SKM-1 (cell line): ENCODE measurements around the gene DSC3.
A peak's percentile ranks its signal among the peaks of the same experiment; 100 is the strongest.

Experiments
- DNase-seq: peaks from one replicate; lab custom pipeline; 2025; ENCODE audit not compliant: unreplicated experiment; lab: John Stamatoyannopoulos, UW

DSC3 gene

DNA sequence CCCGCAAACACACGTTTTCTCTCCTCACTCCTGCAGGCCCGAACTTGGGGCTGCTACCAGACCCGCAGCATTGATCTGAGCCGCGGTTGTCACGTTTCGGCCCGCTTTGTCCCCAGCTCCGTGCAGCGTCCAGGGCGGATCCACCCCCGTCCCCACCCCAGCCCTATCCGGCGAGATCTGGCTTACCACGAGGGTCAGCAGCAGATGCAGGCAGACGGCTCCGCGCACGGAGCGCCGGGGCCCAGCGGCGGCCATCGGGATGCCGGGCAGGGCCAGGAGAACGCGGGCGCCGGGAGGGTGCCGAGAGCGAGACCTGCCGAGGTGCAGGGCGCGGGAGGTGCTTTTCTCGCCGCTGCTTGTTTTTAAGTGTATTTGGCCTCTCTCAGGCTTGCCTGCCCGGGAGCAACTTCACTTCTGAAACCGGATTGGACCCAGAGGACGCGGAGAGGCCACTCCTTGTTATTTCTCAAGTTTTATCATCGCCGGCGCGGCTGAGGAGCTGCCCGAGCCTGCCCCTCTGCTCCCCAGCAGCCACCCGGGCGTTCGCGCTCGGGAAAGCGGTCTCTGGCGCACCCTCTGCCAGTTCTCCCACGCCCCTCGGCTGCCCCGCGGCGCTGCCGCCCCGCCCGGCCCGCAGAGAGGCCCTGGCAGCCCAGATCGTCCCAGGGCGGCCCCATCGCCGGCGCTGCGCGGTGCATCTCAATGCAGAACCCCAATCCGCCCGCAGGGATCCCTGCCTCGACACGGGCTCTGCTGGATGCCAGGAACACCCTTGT lies at the start of gene DSC3:
Gene DSC3, minus strand, starts transcription at position 337 of the 776 bp plus-strand sequence. Its CDS starts 82 bp downstream, at position 255.
- DNase-seq, result no peak

DNA sequence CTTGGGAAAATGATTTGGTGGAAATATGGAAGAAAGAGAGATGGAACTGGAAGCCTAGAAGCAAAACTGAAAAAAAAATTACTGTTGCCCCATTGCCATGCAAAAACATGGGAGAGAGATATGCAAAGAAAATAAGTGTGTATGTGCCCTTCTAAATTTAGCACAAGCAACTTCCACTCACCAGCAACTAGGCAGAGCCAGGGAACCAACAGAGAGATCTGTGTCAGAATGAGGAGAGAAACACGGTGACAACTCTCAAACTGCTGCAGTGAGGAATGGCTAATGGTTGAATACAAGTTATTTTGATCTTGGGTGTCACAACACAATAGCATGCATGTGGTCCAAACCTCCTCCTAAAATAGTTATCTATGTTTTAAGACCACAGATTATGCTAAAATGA lies 48.8 kb upstream of the DSC3 start:
- DNase-seq, result no peak

DNA sequence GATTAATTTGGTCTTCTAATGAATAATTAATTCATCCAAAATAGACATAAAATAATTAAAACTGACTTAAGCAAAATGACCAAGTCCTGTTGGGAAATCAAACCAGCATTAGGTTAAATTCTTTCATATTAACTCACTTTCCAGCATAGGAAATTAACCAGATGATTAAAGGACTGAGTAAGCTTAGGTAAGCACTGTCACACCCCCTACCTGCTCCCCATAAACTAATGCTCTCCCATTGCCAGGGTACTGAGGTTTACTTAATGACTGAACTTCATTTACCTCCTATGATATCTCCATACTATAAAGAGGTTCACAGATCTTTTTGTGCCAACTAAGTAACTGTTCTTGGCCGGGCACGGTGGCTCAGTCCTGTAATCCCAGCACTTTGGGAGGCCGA lies 46.0 kb upstream of the DSC3 start:
- no peak for DNase-seq

DNA sequence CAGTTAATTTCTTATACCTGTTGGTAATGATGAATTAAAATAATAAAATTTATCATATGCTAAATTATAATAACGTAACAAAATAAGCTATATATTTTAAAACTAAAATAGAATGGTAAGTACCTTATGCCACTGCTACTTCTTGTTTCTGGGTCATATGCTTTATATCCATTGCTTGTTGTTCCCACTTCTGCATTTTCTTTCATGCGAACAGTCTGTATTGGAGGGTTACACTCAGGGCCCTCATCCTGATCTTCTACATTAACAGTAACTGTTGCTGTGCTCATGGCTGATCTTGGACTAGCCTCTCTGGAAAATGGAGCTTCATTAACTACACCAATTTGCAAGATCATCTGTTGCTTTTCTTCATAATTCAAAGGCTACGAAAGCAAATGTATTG lies 37.4 kb upstream of the DSC3 start:
- no peak for DNase-seq

DNA sequence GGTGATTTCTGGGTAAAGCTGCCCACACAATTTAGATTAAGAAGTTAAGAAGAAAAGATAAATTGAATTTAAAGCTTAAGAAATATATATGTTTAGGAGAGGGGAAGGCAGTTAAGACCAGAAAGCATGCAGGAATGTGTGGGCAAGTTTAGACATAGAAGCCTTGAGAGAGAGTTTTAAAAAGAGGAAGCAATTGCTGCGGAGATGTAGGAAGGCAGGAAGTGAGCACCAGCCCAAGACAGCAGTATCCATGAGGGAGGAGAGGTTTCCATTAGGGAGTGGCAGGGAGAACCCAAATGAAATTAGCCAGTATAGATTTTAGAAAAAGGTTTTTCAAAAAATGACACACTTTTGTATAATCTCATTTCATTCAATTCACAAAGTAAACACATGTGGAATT lies 35.3 kb upstream of the DSC3 start:
- peak; percentile 39 for DNase-seq

DNA sequence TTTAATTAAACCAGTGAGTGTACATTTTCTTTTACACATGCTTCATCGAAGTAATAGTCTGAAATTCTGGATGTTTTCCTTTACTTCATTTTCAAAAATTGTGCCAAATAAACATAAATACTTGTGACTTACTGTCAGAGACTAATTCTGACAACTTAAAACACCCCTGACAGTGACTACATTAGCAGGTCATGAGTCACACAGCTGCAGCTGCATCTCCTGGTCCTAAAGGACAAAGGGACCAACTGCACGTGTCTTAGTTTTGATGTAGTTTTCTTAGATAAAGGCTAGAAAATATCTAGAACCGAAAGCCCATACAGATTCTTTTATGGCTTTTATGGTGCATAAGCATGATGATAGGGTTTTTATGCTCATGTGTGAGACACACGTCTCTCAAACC lies 29.6 kb upstream of the DSC3 start:
- no peak for DNase-seq

DNA sequence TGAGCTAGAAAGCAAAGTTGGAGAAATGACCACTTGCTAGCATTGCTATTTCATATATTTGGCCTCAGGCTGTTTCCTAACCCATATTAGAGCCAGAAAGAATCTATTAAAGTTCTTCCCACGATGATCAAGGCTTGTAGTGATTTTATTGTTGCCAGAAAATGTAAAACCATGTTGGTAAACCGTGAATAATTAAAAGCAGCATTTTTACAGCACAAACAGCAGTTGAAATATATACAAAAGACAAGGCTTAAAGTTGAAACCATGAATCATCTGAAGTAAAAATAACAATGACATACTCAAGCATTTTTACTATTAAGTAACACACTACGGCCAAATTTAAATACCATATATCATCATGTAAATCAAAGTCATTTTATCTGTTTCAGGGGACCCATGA lies 27.7 kb upstream of the DSC3 start:
- DNase-seq, result no peak

DNA sequence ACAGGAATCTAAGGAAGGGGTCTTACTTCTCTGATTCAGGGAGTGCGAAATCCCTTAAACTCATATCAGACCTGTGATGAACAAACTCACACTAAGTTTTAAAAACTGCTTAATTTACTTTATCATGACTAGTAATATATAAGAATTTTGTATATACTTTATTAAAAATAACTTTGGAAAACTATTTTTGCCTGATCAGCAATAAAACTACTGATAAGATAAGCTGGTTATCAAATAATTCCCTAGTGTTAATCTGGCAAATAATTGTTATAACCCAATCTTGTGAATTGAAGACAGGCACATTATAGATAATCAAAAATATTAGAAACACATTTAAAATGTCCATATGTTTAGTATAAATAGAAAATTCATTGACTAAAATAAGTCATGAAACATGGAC lies 23.7 kb upstream of the DSC3 start:
- DNase-seq, result no peak

DNA sequence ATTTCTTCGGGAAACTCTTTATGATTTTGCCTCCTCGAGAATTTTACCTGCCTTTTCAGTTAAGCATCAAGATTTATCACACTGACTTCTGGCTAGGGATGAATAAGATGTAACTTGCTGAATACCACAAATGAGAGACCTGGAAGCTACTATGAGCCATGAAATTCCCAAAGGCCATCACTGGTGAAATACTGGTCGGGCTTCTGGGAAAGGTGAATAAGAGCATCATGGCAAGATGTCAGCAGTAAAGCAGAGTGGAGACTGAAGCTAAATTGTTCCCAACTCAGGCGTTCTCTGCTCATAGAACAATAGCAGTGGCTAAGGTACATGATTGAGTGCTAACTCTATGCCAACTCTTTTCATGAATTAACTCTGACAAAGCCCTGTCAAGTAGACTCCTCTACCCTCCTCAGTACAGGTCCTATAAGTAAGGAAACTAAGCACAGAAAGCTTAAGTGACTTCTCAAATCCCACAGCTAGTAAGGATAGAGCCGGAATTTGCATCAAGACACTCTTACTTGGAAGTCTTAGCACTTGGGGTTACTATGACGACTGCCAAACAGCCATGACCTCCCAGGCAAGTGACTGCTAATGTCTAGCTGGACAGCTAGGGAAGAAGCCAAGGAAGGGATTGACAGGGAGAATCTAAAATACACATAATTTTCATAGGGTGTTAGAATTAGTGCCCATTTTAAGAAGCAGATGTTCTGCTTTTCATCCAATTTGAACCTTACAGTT lies 22.7 kb upstream of the DSC3 start:
- no peak for DNase-seq

DNA sequence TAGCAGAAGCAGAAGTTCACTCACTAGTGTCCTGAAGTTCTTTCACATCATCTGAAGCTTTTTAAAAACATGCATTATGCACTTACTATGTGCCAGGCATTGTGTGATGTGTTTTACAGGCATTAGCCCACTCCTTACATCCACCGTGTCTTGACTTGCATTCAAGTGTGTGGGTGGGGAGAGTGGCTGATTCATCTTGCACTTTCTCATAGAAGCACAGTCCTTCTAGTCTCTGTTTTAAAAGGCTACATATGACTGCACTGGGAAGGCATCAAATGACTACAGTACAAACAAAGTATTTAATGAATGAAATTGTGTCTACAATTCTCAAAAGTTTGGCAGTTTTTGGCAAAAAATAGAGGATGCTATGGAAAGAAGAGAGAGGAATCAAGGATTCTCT lies 21.6 kb upstream of the DSC3 start:
- DNase-seq, result no peak

DNA sequence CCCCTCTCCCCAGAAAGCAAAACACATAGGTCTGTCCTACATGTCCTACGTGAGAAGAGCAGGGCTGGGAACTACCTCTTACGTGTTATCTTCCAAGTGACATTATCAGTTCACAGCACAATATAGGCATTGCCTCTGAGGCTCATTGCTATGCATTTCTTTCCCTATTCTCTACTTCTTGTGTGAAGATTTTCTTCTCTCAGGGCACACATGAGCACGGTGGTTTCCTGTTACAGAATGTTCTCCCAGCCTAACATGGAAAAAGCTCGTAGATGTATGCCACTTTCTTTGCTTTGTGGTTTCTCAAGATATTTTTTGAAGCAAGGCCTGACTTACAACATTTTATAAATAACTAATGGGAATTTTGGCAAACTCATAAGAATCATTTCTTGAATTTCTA lies 19.4 kb upstream of the DSC3 start:
- no peak for DNase-seq

DNA sequence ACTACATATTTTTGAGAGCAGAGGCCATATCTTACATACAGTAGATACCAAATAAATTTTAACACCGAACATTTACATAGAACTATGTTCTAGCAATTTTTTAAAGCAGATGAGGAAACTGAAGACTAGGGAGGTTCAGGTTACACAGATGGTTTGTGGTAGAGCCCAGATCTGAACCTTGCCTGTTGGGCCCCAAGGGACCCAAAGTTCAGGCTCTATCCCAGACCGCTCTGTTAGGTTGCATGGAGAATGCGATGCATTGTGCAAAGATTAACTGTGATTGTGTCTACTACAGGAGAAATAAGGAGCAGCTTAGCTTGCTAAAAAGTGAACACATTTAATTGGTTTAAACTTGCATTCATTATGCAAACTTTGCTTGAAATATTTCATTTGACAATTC lies 16.4 kb upstream of the DSC3 start:
- DNase-seq, result no peak

DNA sequence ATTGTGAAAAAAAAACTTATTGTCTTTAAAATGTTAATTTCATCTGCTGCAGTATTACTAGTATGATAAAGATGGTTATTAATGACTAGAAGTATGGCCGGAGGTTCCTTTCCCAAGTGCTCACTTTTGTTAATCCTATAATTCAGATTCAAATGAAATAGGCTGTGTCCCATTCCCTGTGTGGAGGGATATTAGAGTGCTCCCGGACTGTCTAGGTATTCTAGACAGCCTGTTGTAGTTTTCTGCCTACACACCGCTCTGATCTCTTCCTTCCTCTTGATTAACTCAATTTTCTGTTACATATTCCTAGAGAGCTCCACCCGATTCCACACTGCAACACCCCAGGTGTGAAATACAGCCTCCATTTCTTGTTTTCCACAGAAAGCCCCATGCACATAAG lies 15.4 kb upstream of the DSC3 start:
- no peak for DNase-seq

DNA sequence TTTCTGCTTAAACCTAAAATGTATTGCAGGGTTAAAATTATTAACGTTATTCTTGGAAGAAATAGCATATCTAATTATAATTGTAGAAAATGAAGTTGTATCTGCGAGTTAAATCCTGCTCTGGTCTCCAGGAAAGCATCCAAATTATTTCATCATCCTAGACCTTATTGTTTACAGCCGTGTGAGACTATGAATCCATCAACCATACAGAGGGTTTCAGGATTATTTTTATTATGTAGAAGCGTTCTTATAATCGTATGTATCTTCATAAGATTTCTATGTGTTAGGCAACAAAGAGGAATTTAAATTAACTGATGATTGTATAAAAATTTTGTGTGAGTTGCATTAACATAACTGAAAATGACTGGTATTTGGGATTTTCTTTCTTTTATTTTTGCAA lies 14.5 kb upstream of the DSC3 start:
- no peak for DNase-seq

DNA sequence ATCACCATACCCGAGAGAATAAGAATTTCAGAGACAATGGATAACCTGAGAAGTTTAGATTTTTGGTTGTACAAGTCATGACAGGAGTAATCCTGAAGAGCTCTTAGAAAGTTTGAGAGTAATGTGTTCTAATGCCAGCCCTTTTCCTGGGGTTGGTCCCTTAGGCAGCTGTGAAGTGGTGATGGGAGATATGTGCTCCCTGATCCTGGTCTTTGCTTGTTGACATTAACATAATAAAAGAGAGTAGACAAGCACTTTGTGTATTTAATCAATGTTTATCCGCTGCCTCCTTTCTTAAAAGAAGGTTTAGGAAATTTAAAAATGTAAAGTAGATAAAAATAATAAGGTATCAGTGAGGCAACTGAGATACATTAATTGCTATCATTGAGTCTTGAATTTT lies 13.8 kb upstream of the DSC3 start:
- DNase-seq, result no peak

DNA sequence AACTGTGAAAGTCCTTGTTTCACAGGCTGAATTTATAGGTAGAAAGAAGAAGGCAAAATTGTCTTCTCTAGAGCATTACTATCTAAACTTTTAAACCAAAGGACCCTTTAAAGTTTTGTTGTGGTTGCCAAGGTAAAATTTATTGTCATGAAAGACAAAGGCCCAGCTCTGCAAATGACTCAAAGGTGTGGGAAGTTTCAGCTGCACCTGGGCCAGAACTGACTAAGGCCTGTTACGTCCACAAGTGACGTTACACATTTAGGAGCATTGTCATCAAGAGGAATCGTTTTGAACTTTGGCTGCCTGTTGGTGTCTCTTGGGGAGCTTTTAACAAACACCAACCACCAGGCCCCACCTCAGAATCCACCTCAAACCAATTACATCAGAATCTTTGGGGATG lies 8.1 kb upstream of the DSC3 start:
- DNase-seq, result no peak

DNA sequence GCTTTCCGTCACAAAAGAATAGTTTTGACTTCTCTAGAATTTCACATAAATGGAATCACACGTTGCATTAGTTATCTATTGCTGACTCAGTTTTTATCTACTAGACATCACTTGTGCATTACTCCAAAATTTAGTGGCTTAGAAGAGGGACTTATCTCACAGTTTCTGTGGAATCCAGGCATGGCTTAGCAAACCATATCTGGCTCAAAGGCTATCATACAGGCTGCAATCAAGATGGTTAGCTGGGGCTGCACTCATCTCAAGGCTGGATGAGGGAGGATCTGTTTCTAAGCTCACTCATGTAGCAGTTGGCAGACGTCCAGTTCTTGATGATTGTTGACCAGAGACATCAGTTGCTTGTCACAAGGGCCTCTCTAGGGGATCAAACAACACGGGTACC lies 6.6 kb upstream of the DSC3 start:
- DNase-seq, result no peak

DNA sequence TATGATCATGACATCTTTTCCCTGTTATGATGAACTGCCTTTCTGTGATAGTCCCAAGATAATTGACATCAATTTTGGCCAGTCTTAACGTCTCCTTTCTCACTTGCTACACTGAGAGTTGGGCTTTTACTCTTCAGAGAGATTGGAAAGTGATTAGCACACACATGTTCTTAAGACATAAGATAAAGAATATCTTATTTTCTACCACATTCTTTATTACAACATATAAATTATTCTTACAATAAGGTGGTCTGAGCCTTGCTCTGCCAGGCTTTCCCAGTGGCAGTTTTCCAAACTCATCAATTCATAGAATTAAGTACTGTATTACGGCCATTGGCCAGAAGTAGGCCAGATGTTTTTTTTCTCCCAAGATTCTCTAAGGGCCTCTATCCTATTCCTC lies 5.7 kb upstream of the DSC3 start:
- DNase-seq, result no peak

DNA sequence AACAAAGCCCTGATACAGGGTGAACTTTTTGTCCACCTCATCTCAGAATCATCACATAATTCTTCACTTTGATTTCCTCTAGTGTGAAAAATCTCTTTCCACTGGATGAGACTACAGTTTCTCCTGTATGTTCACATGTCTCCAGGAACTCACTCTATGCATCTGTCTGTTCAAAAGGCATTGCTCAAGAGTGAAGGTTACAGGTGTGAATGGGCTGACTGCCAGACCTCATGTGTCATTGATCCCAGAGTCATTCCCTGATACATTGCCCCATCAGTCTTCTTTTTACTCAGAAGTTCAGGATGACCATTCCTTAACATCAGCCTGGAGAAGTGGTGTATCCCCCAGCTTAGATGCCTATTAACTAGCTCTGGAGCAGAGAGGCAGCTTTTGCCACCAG lies 4.4 kb upstream of the DSC3 start:
- no peak for DNase-seq

DNA sequence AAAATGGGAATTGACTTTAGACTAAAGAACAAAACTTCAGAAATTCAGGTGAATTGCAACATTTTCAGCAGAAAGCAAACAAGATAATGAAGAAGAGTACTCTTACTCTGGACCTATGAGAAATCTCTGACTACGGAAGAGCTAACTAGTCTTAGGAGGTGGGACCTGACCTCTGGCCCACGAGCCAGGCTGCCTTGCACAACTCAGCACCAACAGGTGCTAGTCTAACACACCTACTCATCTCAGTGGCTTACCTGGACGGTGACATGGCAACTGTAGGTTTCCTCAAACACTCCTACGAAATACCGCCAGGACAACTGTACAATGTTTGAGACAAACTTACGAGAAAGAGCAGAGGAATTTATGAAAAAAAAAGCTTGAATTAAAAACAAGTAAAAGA lies 3.1 kb upstream of the DSC3 start:
- DNase-seq, result no peak

DNA sequence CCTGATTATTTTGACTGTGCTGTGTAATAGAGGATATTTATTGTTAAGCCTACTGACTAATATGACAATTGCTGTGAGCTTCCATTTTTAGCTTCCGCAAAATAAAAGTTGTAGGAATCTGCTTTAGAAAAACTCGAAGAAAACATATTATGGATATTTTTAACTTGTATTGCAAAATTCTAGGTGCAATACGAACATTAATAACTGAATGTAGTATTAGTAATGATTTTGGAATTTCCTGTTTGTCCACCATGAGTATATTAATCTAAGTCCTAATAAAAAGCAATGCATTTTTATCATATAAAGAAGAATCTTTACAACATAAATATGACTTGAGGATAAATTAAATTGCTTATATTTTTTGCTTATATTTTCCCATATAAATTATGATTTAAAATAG lies 2.4 kb upstream of the DSC3 start:
- DNase-seq, result no peak

DNA sequence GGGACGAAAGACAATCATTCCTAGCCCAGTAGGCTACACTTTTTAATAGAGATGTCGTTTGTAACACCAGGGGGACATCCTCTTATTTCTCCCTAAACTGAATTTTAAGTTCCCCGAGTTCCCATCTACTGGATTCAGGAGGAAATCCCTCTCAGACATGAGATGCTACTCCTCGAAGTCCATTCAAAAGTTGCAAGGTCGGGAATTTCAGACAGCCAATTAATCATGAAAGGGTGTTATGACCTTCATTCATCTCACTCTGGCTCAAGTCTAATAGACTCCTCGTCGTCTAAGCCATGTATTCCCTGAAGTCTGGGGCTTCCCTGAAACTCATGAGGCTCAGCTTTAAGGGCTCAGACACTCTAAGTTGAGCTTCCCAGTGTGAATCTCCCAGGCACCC lies 1.2 kb upstream of the DSC3 start:
- DNase-seq, result no peak

DNA sequence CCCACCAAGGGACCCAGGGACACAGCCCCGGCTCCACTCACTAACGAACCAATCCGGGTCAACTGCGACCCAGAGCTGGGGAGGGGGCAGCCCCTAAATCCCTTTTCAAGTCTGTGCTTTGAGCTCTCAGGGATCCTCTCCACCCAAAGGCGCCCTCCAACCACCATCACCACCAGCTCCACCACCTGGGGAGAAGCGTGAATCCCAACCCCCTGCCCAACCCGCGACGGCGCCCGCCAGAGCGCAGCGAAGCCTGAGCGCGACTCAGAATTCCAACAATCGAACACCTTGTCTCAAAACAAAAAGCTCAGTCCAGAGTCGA lies 497 bp downstream of the DSC3 start:
- no peak for DNase-seq
